Loucy (cell line): ENCODE data around the gene HS3ST3B1.

Experiments
- H2AFZ ChIP-seq: fragments of 200-600 bp; sonication (generic); 2 replicates; pipeline ENCODE4 v1.6.0; 2016; ENCODE audit warnings: antibody characterized with exemption, mild to moderate bottlenecking, low read length, moderate library complexity
- H3F3A ChIP-seq: fragments of 200-600 bp; 2 replicates; pipeline ENCODE4 v1.6.0; 2016; ENCODE audit warnings: antibody characterized with exemption, low read depth, mild to moderate bottlenecking
- H3K27me3 ChIP-seq: fragments of 200-600 bp; sonication (generic); 2 replicates; pipeline ENCODE4 v1.6.1; 2014; ENCODE audit warnings: low read length, mild to moderate bottlenecking; ENCODE audit not compliant: insufficient read depth, poor library complexity, severe bottlenecking
- H3K36me3 ChIP-seq: fragments of 200-600 bp; sonication (generic); 2 replicates; pipeline ENCODE4 v1.6.1; 2016; ENCODE audit warnings: low read length; ENCODE audit not compliant: insufficient read depth
- H3K4me1 ChIP-seq: fragments of 200-600 bp; sonication (generic); 2 replicates; pipeline ENCODE4 v1.5.1; 2014; ENCODE audit warnings: low read length, mild to moderate bottlenecking; ENCODE audit not compliant: insufficient read depth, poor library complexity, severe bottlenecking
- H3K4me2 ChIP-seq: fragments of 200-600 bp; sonication (generic); 2 replicates; pipeline ENCODE4 v1.6.0; 2014; ENCODE audit warnings: antibody characterized with exemption, low read length, low read depth, mild to moderate bottlenecking; ENCODE audit not compliant: poor library complexity, severe bottlenecking
- H3K4me3 ChIP-seq: fragments of 200-600 bp; sonication (generic); 2 replicates; pipeline ENCODE4 v1.5.1; 2014; ENCODE audit warnings: low read length, mild to moderate bottlenecking, mixed read lengths; ENCODE audit not compliant: poor library complexity, severe bottlenecking
- H3K79me2 ChIP-seq: fragments of 200-600 bp; sonication (generic); 2 replicates; pipeline ENCODE4 v1.6.1; 2014; ENCODE audit warnings: low read length; ENCODE audit not compliant: insufficient read depth
- H3K9ac ChIP-seq: fragments of 200-600 bp; sonication (generic); 2 replicates; pipeline ENCODE4 v1.6.0; 2014; ENCODE audit warnings: mild to moderate bottlenecking, low read depth, low read length, moderate library complexity; ENCODE audit not compliant: poor library complexity, severe bottlenecking
- H3K9me2 ChIP-seq: fragments of 200-600 bp; sonication (generic); replicated peaks from 2 replicates; pipeline ENCODE4 v1.6.1; 2016; ENCODE audit warnings: low read depth, low read length, mixed read lengths
- H3K9me3 ChIP-seq: fragments of 200-600 bp; sonication (generic); 2 replicates; pipeline ENCODE4 v1.6.1; 2014; ENCODE audit warnings: mild to moderate bottlenecking, antibody characterized with exemption, low read length, low read depth; ENCODE audit not compliant: insufficient read depth
- H4K20me1 ChIP-seq: fragments of 200-600 bp; sonication (generic); 2 replicates; pipeline ENCODE4 v1.6.0; 2014; ENCODE audit warnings: antibody characterized with exemption, low read length, mild to moderate bottlenecking; ENCODE audit not compliant: insufficient read depth, poor library complexity, severe bottlenecking
- CTCF ChIP-seq: fragments of 200-600 bp; sonication (generic); conservative IDR thresholded peaks from 2 replicates; pipeline ENCODE4 v1.5.1; 2014; ENCODE audit warnings: mild to moderate bottlenecking, antibody characterized with exemption, low read length
- EZH2phosphoT487 ChIP-seq: fragments of 200-600 bp; IDR thresholded peaks from 2 replicates; pipeline ENCODE4 v1.6.1; 2018; ENCODE audit warnings: antibody characterized with exemption, mild to moderate bottlenecking, moderate library complexity, borderline replicate concordance

HS3ST3B1 gene

GRCh38 chr17:14308636-14308964 lies 7.7 kb downstream of the HS3ST3B1 start:
- Histone ChIP-seq H2AFZ (no peak overlapping the region), H3K4me1 (no peaks in the 10 kb centered on the region), H3K27me3 (no peaks in the 10 kb centered on the region), H3K79me2 (no peaks in the 10 kb centered on the region), H3K9ac (no peak overlapping the region), H3F3A (no peaks in the 10 kb centered on the region), H3K9me3 (no peaks in the 10 kb centered on the region; the same call in 1 of the 2 replicates), H4K20me1 (no peaks in the 10 kb centered on the region), H3K4me2 (no peak overlapping the region), H3K36me3 (no peaks in the 10 kb centered on the region), H3K4me3 (no peak overlapping the region), H3K9me2 (no peaks in the 10 kb centered on the region)
- TF ChIP-seq EZH2phosphoT487, result no peak

DNA sequence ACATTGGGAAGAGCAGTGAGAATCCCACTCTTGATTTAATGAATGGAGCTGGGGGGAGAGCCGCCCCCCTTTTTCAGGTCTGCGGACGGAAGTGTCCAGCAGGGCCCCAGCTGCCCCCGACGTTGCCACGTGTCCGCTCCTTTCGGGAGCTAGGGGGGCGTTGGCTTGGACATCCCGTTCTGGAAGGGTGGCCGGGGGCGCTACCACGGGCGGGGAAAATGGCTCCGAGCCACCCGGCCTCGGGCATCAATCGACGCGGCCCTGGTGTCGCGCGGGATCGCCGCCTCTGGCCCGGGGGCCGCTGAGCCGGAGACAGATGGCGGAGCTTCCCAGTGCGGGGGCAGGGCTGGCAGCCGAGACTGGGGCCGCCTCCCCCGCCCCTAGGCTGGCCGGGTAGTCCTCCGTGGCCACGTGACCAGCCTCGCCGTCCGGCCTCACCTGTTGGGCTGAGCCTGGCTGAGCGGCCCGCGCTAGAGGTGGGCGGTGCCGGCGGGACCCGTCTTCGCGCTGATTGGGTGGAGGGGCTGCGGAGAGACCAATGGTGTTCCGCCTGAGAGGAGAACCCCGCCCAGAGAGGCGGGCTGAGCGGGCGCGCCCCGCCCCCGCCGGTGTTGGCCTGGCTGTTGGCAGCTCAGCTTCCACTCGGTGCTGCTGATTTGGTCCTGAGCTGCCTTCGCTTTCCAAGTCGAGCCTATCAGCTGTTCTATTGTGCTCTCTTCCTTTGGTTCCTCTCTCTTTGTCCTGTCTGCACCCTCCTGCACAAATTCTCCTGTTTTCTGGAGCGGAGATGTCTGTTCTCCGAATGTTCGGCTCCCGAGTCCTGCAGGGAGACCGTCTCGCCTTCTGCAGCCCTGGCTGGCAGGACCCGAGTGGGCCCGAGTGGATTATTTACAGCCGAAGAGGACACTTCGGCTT lies 8.3 kb downstream of the HS3ST3B1 start:
- Histone ChIP-seq H3K9ac (no peak overlapping the region), H3K36me3 (no peaks in the 10 kb centered on the region), H3K9me2 (no peaks in the 10 kb centered on the region), H3F3A (no peaks in the 10 kb centered on the region), H3K4me1 (no peaks in the 10 kb centered on the region), H3K27me3 (no peaks in the 10 kb centered on the region), H2AFZ (no peak overlapping the region), H4K20me1 (no peaks in the 10 kb centered on the region), H3K4me2 (no peak overlapping the region), H3K4me3 (no peak overlapping the region), H3K79me2 (no peaks in the 10 kb centered on the region), H3K9me3 (no peaks in the 10 kb centered on the region)
- TF ChIP-seq EZH2phosphoT487, result no peak
- TF ChIP-seq CTCF, result no peak

DNA sequence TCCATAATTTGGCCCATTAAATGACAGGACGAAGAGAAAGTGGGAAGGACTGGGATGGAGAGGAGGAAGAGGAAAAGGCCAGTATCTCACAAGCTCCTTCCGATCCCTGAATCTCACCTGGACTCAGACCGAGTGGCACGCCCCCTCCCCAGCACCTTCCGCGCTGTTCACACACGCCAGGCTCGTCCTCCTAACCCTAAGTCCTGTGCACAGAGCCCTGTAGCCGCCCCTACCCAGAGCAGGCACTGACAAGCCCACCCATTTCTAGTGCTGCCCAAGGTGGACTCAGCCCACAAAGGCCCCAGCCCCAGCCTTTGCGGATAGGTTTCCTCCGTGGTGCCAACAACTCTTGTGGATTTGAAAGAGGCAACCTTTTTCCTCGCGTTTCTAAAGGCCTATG lies 9.2 kb downstream of the HS3ST3B1 start:
- no peaks in the 10 kb centered on the region for H3F3A ChIP-seq
- no peak overlapping the region for H3K9ac ChIP-seq
- H3K9me3 ChIP-seq, result no peaks in the 10 kb centered on the region; the same call in 1 of the 2 replicates
- H2AFZ ChIP-seq, result no peak overlapping the region
- H3K4me2 ChIP-seq, result no peak overlapping the region
- no peak for TF ChIP-seq CTCF
- no peak for TF ChIP-seq EZH2phosphoT487
- H3K36me3 ChIP-seq, result no peaks in the 10 kb centered on the region
- no peaks in the 10 kb centered on the region for H3K79me2 ChIP-seq
- no peaks in the 10 kb centered on the region for H4K20me1 ChIP-seq
- no peaks in the 10 kb centered on the region for H3K9me2 ChIP-seq
- no peak overlapping the region for H3K4me3 ChIP-seq
- H3K4me1 ChIP-seq, result no peaks in the 10 kb centered on the region
- no peaks in the 10 kb centered on the region for H3K27me3 ChIP-seq
